Measurements from ENCODE around the gene PDE4D. TPM values are rescaled to one million over a fixed set of nuclear protein-coding genes. Genes with fewer than 3 reads are reported as not detected.

PDE4D gene
- total RNA-seq, 1 donor from 2014 or later = 28.2 TPM

- H3K27me3 Mint-ChIP-seq = no peaks in the 10 kb centered on the region
- ChIA-PET POLR2A (no interaction called here), CTCF (no interaction called here)
- TF ChIP-seq CTCF (IDR thresholded peaks at IDR 0.05) = no peak
- intact Hi-C loops (cut with micrococcal nuclease) = no loop called here
- DNase-seq = no peak
- peaks cover 6% of the 10 kb centered on the region for H3K4me1 Mint-ChIP-seq
- H3K27ac Mint-ChIP-seq = no peak overlapping the region
- no peaks in the 10 kb centered on the region for H3K9me3 Mint-ChIP-seq
- peaks cover 2% of the 10 kb centered on the region for H3K36me3 Mint-ChIP-seq (ENCODE audit: low read depth)
- no peak for ATAC-seq (ENCODE audit: low read depth)
- no peak overlapping the region for H3K4me3 Mint-ChIP-seq
Measured at GRCh38 chr5:59704936-59705335, 188.6 kb downstream of the PDE4D start.

- Mint-ChIP-seq H3K27me3 (no peaks in the 10 kb centered on the region), H3K4me3 (no peak overlapping the region), H3K4me1 (peaks cover 6% of the 10 kb centered on the region), H3K9me3 (no peaks in the 10 kb centered on the region), H3K27ac (no peak overlapping the region), H3K36me3 (ENCODE audit: low read depth) (peaks cover 2% of the 10 kb centered on the region)
- ChIA-PET CTCF (no interaction called here), POLR2A (no interaction called here)
- no peak for TF ChIP-seq CTCF (IDR thresholded peaks at IDR 0.05)
- intact Hi-C loops (cut with micrococcal nuclease) = no loop called here
- ATAC-seq (ENCODE audit: low read depth) = no peak
- DNase-seq = no peak
Measured at GRCh38 chr5:59703789-59704188, 189.7 kb downstream of the PDE4D start.

- no peak for ATAC-seq (ENCODE audit: low read depth)
- H3K27ac Mint-ChIP-seq = no peak overlapping the region
- no peaks in the 10 kb centered on the region for H3K4me1 Mint-ChIP-seq
- DNase-seq = no peak
- intact Hi-C loops (cut with micrococcal nuclease) = no loop called here
- no peaks in the 10 kb centered on the region for H3K9me3 Mint-ChIP-seq
- no peaks in the 10 kb centered on the region for H3K36me3 Mint-ChIP-seq (ENCODE audit: low read depth)
- ChIA-PET CTCF (interaction anchor here (0.7 kb wide), 1 partner anchor 32 kb away, joined by 3 read pairs; no protein-coding TSS in a partner anchor), POLR2A (no interaction called here)
- no peak for TF ChIP-seq CTCF (IDR thresholded peaks at IDR 0.05)
- H3K27me3 Mint-ChIP-seq = no peaks in the 10 kb centered on the region
- H3K4me3 Mint-ChIP-seq = no peak overlapping the region
Measured at GRCh38 chr5:59698207-59699178, 195.0 kb downstream of the PDE4D start.

- Mint-ChIP-seq H3K9me3 (no peaks in the 10 kb centered on the region), H3K27ac (no peak overlapping the region), H3K36me3 (ENCODE audit: low read depth) (no peaks in the 10 kb centered on the region), H3K27me3 (no peaks in the 10 kb centered on the region), H3K4me1 (no peaks in the 10 kb centered on the region), H3K4me3 (no peak overlapping the region)
- DNase-seq (no peak), ATAC-seq (ENCODE audit: low read depth) (no peak)
- intact Hi-C loops (cut with micrococcal nuclease) = no loop called here
- TF ChIP-seq CTCF (IDR thresholded peaks at IDR 0.05) = no peak
- CTCF ChIA-PET = no interaction called here
- POLR2A ChIA-PET = no interaction called here
Measured at GRCh38 chr5:59694411-59694810, 199.1 kb downstream of the PDE4D start.

GRCh38 chr5:59693492-59694309, 199.8 kb downstream of the PDE4D start:
- H3K27ac Mint-ChIP-seq = no peak overlapping the region
- DNase-seq (no peak), ATAC-seq (ENCODE audit: low read depth) (no peak)
- no peaks in the 10 kb centered on the region for H3K36me3 Mint-ChIP-seq (ENCODE audit: low read depth)
- TF ChIP-seq CTCF (IDR thresholded peaks at IDR 0.05) = no peak
- CTCF ChIA-PET = no interaction called here
- POLR2A ChIA-PET = no interaction called here
- H3K27me3 Mint-ChIP-seq = no peaks in the 10 kb centered on the region
- H3K9me3 Mint-ChIP-seq = no peaks in the 10 kb centered on the region
- no peaks in the 10 kb centered on the region for H3K4me1 Mint-ChIP-seq
- H3K4me3 Mint-ChIP-seq = no peak overlapping the region
- intact Hi-C loops (cut with micrococcal nuclease) = no loop called here
